Loucy (cell line): ENCODE results near the gene ZBTB34.

ENCODE experiments used
- H2AFZ ChIP-seq: fragments of 200-600 bp; sonication (generic); 2 replicates; pipeline ENCODE4 v1.6.0; 2016; ENCODE audit warnings: antibody characterized with exemption, mild to moderate bottlenecking, low read length, moderate library complexity
- H3F3A ChIP-seq: fragments of 200-600 bp; 2 replicates; pipeline ENCODE4 v1.6.0; 2016; ENCODE audit warnings: antibody characterized with exemption, low read depth, mild to moderate bottlenecking
- H3K27me3 ChIP-seq: fragments of 200-600 bp; sonication (generic); 2 replicates; pipeline ENCODE4 v1.6.1; 2014; ENCODE audit warnings: low read length, mild to moderate bottlenecking; ENCODE audit not compliant: insufficient read depth, poor library complexity, severe bottlenecking
- H3K36me3 ChIP-seq: fragments of 200-600 bp; sonication (generic); 2 replicates; pipeline ENCODE4 v1.6.1; 2016; ENCODE audit warnings: low read length; ENCODE audit not compliant: insufficient read depth
- H3K4me1 ChIP-seq: fragments of 200-600 bp; sonication (generic); 2 replicates; pipeline ENCODE4 v1.5.1; 2014; ENCODE audit warnings: low read length, mild to moderate bottlenecking; ENCODE audit not compliant: insufficient read depth, poor library complexity, severe bottlenecking
- H3K4me2 ChIP-seq: fragments of 200-600 bp; sonication (generic); 2 replicates; pipeline ENCODE4 v1.6.0; 2014; ENCODE audit warnings: antibody characterized with exemption, low read length, low read depth, mild to moderate bottlenecking; ENCODE audit not compliant: poor library complexity, severe bottlenecking
- H3K4me3 ChIP-seq: fragments of 200-600 bp; sonication (generic); 2 replicates; pipeline ENCODE4 v1.5.1; 2014; ENCODE audit warnings: low read length, mild to moderate bottlenecking, mixed read lengths; ENCODE audit not compliant: poor library complexity, severe bottlenecking
- H3K79me2 ChIP-seq: fragments of 200-600 bp; sonication (generic); 2 replicates; pipeline ENCODE4 v1.6.1; 2014; ENCODE audit warnings: low read length; ENCODE audit not compliant: insufficient read depth
- H3K9ac ChIP-seq: fragments of 200-600 bp; sonication (generic); 2 replicates; pipeline ENCODE4 v1.6.0; 2014; ENCODE audit warnings: mild to moderate bottlenecking, low read depth, low read length, moderate library complexity; ENCODE audit not compliant: poor library complexity, severe bottlenecking
- H3K9me2 ChIP-seq: fragments of 200-600 bp; sonication (generic); replicated peaks from 2 replicates; pipeline ENCODE4 v1.6.1; 2016; ENCODE audit warnings: low read depth, low read length, mixed read lengths
- H3K9me3 ChIP-seq: fragments of 200-600 bp; sonication (generic); 2 replicates; pipeline ENCODE4 v1.6.1; 2014; ENCODE audit warnings: mild to moderate bottlenecking, antibody characterized with exemption, low read length, low read depth; ENCODE audit not compliant: insufficient read depth
- H4K20me1 ChIP-seq: fragments of 200-600 bp; sonication (generic); 2 replicates; pipeline ENCODE4 v1.6.0; 2014; ENCODE audit warnings: antibody characterized with exemption, low read length, mild to moderate bottlenecking; ENCODE audit not compliant: insufficient read depth, poor library complexity, severe bottlenecking
- CTCF ChIP-seq: fragments of 200-600 bp; sonication (generic); conservative IDR thresholded peaks from 2 replicates; pipeline ENCODE4 v1.5.1; 2014; ENCODE audit warnings: mild to moderate bottlenecking, antibody characterized with exemption, low read length
- EZH2phosphoT487 ChIP-seq: fragments of 200-600 bp; IDR thresholded peaks from 2 replicates; pipeline ENCODE4 v1.6.1; 2018; ENCODE audit warnings: antibody characterized with exemption, mild to moderate bottlenecking, moderate library complexity, borderline replicate concordance

The ZBTB34 gene

GRCh38 chr9:126880947-126881332, 20.5 kb downstream of the ZBTB34 start:
- TF ChIP-seq CTCF (no peak), EZH2phosphoT487 (no peak)
- H2AFZ ChIP-seq: no peak overlapping the region
- H3K27me3 ChIP-seq: no peaks in the 10 kb centered on the region
- H3K9me2 ChIP-seq: no peaks in the 10 kb centered on the region
- no peaks in the 10 kb centered on the region for H4K20me1 ChIP-seq
- 0 out of 2 replicates have a peak, but pooled peaks cover 3% of the 10 kb centered on the region for H3K79me2 ChIP-seq
- H3K4me3 ChIP-seq: no peak overlapping the region
- H3F3A ChIP-seq: 0 out of 2 replicates have a peak, but pooled peaks cover 3% of the 10 kb centered on the region
- no peaks in the 10 kb centered on the region for H3K9me3 ChIP-seq
- H3K4me2 ChIP-seq: no peak overlapping the region
- H3K4me1 ChIP-seq: no peaks in the 10 kb centered on the region
- H3K9ac ChIP-seq: no peak overlapping the region
- peaks cover 45% of the 10 kb centered on the region; the same call in 1 of the 2 replicates for H3K36me3 ChIP-seq

DNA sequence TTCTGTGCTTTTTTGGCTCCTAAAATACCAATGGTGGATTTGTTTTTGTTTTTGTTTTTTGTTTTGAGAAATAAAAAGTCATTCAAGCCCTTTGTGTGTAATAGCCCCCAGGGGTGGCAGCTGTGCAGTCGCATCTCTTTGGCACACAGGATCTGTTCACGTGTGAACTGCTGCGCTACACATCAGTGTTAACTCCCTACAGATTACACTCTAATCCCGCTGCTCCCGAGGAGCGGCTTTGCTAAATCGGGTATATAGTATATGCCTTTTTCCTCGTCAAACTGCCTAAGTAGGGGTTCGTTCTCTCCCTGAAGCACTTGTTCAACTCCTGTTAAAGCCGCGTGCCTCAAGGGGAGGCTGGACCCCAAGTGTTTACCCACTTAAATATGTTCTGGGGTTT, 22.3 kb downstream of the ZBTB34 start:
- Histone ChIP-seq H3F3A (no peaks in the 10 kb centered on the region), H3K4me2 (no peak overlapping the region), H2AFZ (no peak overlapping the region), H3K9me2 (no peaks in the 10 kb centered on the region), H3K79me2 (no peaks in the 10 kb centered on the region), H3K36me3 (peaks cover 45% of the 10 kb centered on the region; the same call in 1 of the 2 replicates), H4K20me1 (no peaks in the 10 kb centered on the region), H3K4me3 (no peak overlapping the region), H3K9ac (no peak overlapping the region), H3K9me3 (no peaks in the 10 kb centered on the region), H3K27me3 (no peaks in the 10 kb centered on the region), H3K4me1 (no peaks in the 10 kb centered on the region)
- TF ChIP-seq CTCF (no peak), EZH2phosphoT487 (no peak)

DNA sequence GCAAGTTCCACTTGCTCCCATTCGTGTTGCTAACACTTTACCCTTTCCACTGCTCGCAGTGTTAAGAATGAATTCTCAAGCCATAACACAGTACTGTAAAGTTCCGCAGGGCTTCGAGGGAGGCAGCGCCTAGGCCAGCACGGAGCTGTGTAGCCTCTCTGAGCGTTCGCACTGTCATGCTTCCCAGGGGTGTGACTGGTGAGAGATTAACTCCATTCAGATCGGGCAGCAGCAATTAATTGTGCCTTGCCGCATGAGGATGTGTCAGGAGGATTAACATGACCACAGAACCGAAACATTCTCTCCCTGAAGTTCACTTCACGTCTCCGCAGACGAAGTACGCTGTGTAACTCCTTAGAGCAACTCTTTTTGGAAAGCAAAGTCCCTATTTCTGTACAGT, 23.2 kb downstream of the ZBTB34 start:
- Histone ChIP-seq H3K9ac (no peak overlapping the region), H3K79me2 (no peaks in the 10 kb centered on the region), H4K20me1 (no peaks in the 10 kb centered on the region), H3K4me1 (no peaks in the 10 kb centered on the region), H3K4me2 (no peak overlapping the region), H3K9me3 (no peaks in the 10 kb centered on the region), H3F3A (no peaks in the 10 kb centered on the region), H3K27me3 (no peaks in the 10 kb centered on the region), H3K9me2 (no peaks in the 10 kb centered on the region), H3K4me3 (no peak overlapping the region), H3K36me3 (peaks cover 45% of the 10 kb centered on the region; the same call in 1 of the 2 replicates), H2AFZ (no peak overlapping the region)
- TF ChIP-seq EZH2phosphoT487 (no peak), CTCF (no peak)
